ENCODE results near the gene DNAJC12.
"Not testable (repeated sequence)": the region's sequence is repeated elsewhere in the genome, so short reads cannot be mapped to it uniquely, and the experiment has no call there.

DNAJC12 gene

GRCh38 chr10:67772894-67773511, 65.0 kb downstream of the DNAJC12 start:
- no peak for DNase-seq (ENCODE audit: insufficient read length, low spot score)
- no peak for FAIRE-seq
- TF ChIP-seq POLR2A (IDR thresholded peaks at IDR 0.05; ENCODE audit: low read depth, low read length), result no peak

GRCh38 chr10:67772151-67772550, 65.8 kb downstream of the DNAJC12 start:
- FAIRE-seq, result no peak
- TF ChIP-seq POLR2A (IDR thresholded peaks at IDR 0.05; ENCODE audit: low read depth, low read length), result no peak
- DNase-seq (ENCODE audit: insufficient read length, low spot score), result no peak

GRCh38 chr10:67771200-67771599, 66.8 kb downstream of the DNAJC12 start:
- no peak for TF ChIP-seq POLR2A (IDR thresholded peaks at IDR 0.05; ENCODE audit: low read depth, low read length)
- no peak for FAIRE-seq

GRCh38 chr10:67770537-67770936, 67.5 kb downstream of the DNAJC12 start:
- no peak for TF ChIP-seq POLR2A (IDR thresholded peaks at IDR 0.05; ENCODE audit: low read depth, low read length)
- DNase-seq (ENCODE audit: insufficient read length, low spot score) (no peak), FAIRE-seq (no peak)

More at GRCh38 chr10:67771200-67771599, 66.8 kb downstream of the DNAJC12 start:
- no peak for DNase-seq (ENCODE audit: insufficient read length, low spot score)

- TF ChIP-seq POLR2A (IDR thresholded peaks at IDR 0.05; ENCODE audit: low read depth, low read length), result no peak
- FAIRE-seq, result no peak
- DNase-seq (ENCODE audit: insufficient read length, low spot score), result no peak
These were observed 70.7 kb downstream of the DNAJC12 start for GRCh38 chr10:67767244-67767643.

- DNase-seq (ENCODE audit: insufficient read length, low spot score), result peak; percentile 66
- no peak for TF ChIP-seq POLR2A (IDR thresholded peaks at IDR 0.05; ENCODE audit: low read depth, low read length)
- FAIRE-seq, result peak; percentile 78
These were observed 73.8 kb downstream of the DNAJC12 start for GRCh38 chr10:67764012-67764822.

- no peak for TF ChIP-seq POLR2A (IDR thresholded peaks at IDR 0.05; ENCODE audit: low read depth, low read length)
- DNase-seq (ENCODE audit: insufficient read length, low spot score) (peak; percentile 52), FAIRE-seq (no peak)
These were observed 74.4 kb downstream of the DNAJC12 start for GRCh38 chr10:67763499-67764011.

- not testable (repeated sequence) for DNase-seq (ENCODE audit: insufficient read length, low spot score); FAIRE-seq
These were observed 75.4 kb downstream of the DNAJC12 start for GRCh38 chr10:67762567-67762966.

GRCh38 chr10:67760272-67760671, 77.7 kb downstream of the DNAJC12 start:
- TF ChIP-seq POLR2A (IDR thresholded peaks at IDR 0.05; ENCODE audit: low read depth, low read length), result no peak
- FAIRE-seq (no peak), DNase-seq (ENCODE audit: insufficient read length, low spot score) (no peak)

All from H54 (cell line).